Spleen (tissue), 11 donors: ENCODE measurements around the gene ALPP. TPM values are rescaled to one million over a fixed set of nuclear protein-coding genes. Genes with fewer than 3 reads are reported as not detected.
"Not testable (repeated sequence)": the region's sequence is repeated elsewhere in the genome, so short reads cannot be mapped to it uniquely, and the experiment has no call there.

Experiments
- DNase-seq: peaks from one replicate; pipeline ENCODE4 v3.0.0-alpha.2; 2020
- H3K27ac ChIP-seq, 8 donors: fragments of 200-600 bp; sonication (generic) in 7 of 8; 1 replicate in 4 of 8; 2 replicates in 4 of 8; pipeline versions ENCODE4 v1.5.0 to v1.8.0; 2016 to 2021; ENCODE audit warnings: inconsistent platforms in 4 of 8, mild to moderate bottlenecking in 4 of 8, moderate library complexity in 1 of 8
- H3K27me3 ChIP-seq, 7 donors: fragments of 200-600 bp; sonication (generic) in 6 of 7; replicated peaks in 1 of 7; 1 replicate in 4 of 7; 2 replicates in 3 of 7; pipeline versions ENCODE4 v1.5.0 to v1.8.0; 2016 to 2021; ENCODE audit warnings: inconsistent platforms in 3 of 7, mild to moderate bottlenecking in 1 of 7
- H3K36me3 ChIP-seq, 6 donors: fragments of 200-600 bp; sonication (generic) in 5 of 6; 1 replicate in 4 of 6; 2 replicates in 2 of 6; pipeline versions ENCODE4 v1.5.0 to v1.8.0; 2016 to 2021; ENCODE audit warnings: inconsistent platforms in 2 of 6
- H3K4me1 ChIP-seq, 6 donors: fragments of 200-600 bp; sonication (generic) in 5 of 6; 1 replicate in 3 of 6; 2 replicates in 3 of 6; pipeline versions ENCODE4 v1.5.0 to v1.8.0; 2016 to 2021; ENCODE audit warnings: inconsistent platforms in 3 of 6
- H3K4me3 ChIP-seq, 8 donors: fragments of 200-600 bp; sonication (generic) in 7 of 8; 1 replicate in 4 of 8; 2 replicates in 4 of 8; pipeline versions ENCODE4 v1.5.0 to v1.8.0; 2016 to 2021; ENCODE audit warnings: inconsistent platforms in 4 of 8, mild to moderate bottlenecking in 4 of 8, moderate library complexity in 2 of 8
- H3K9me3 ChIP-seq, 8 donors: fragments of 200-600 bp; sonication (generic) in 7 of 8; 1 replicate in 4 of 8; 2 replicates in 4 of 8; pipeline versions ENCODE4 v1.5.0 to v1.8.0; 2016 to 2021; ENCODE audit warnings: inconsistent platforms in 4 of 8
- POLR2A ChIP-seq, 3 donors: fragments of 450-650 bp; IDR thresholded peaks; one replicate each; pipeline ENCODE4 v1.5.1; 2017; ENCODE audit warnings: antibody characterized with exemption in 3 of 3, mild to moderate bottlenecking in 1 of 3
- POLR2AphosphoS5 ChIP-seq, 3 donors: sonication (generic); formaldehyde crosslinking; IDR thresholded peaks; one replicate each; pipeline ENCODE4 v1.5.1; 2017; ENCODE audit warnings: antibody characterized with exemption in 3 of 3
- WGBS, 5 donors: extraction: QIAGEN DNeasy Blood & Tissue Kit in 3 of 5; methylation state at CpG; one replicate each; pipeline versions ENCODE4 v1.1.5 to v1.1.7; 2013 to 2018; 5-methylcytosine and 5-hydroxymethylcytosine counted together
- intact Hi-C: fragments of 100-400 bp; cut with DNase I; formaldehyde crosslinking; loops from one replicate; pipeline ENCODE4 v1.15.0; 2023; ENCODE audit warnings: low total_unique reads
- polyA plus RNA-seq, 3 donors: library from polyadenylated mRNA; stranded (reverse); fragments of 200-250 nt; gene quantifications; one replicate each; pipeline ENCODE4 v1.2.1, GENCODE V29; 2013
- total RNA-seq, 7 donors: library from RNA; depleted of rRNA in 3 of 7; stranded (reverse); fragments of >200 nt in 3 of 7; fragmentation: NEBNext Ultra II Directional in 4 of 7; extraction: Animal tissue kit (Norgen Biotek cat#: 25700) in 4 of 7; gene quantifications; one replicate each; pipeline versions ENCODE4 v1.1.0 to v1.2.1, GENCODE V29; 2016 to 2021
- TF ChIP-seq, protein P1 (sequence below), 11 experiments: fragments of 200-600 bp in 7 of 11; fragments of 450-650 bp in 4 of 11; sonication (generic) in 4 of 11; IDR thresholded peaks in 8 of 11; conservative IDR thresholded peaks in 3 of 11; 1 replicate in 7 of 11; 2 replicates in 4 of 11; pipeline versions ENCODE4 v1.4.0 to v1.8.0; 2016 to 2021; ENCODE audit warnings: antibody characterized with exemption in 11 of 11, inconsistent platforms in 4 of 11, mild to moderate bottlenecking in 1 of 11
- donor health status: healthy with polysubstance abuse.
- donor health status: DM: no; HTN: no; CAD: no; lungs with moderate emphysema.
- donor health status: DM: no; HTN: no; CAD: no.
- donor health status: Bipolar disorder and iron deficiency.
- donor health status: healthy.
- donor health status: DM: no; HTN: no; CAD: no.
- donor health status: DM: yes; HTN: yes; CAD: no.

ALPP gene
- total and polyA plus RNA-seq, 10 donors = not detected

DNA sequence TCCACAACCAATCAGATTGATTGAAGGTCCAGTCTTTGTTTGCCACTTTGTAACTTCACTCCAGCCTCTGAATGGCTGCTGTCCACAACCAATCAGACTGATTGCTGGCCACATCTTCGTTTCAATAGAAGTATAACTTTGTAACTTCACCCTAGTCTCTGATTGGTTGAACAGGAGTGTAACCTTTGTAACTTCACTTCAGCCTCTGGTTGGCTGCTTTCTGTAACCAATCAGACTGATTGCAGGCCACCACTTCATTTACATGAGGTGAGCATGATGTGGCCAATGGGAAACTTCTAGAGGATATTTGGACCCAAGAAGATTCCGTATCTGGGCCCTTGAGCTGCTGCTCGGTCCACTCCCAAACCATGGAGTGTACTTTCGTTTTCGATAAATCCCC, 16.9 kb upstream of the ALPP start:
- intact Hi-C loops = no loop called here
- Histone ChIP-seq H3K27ac (no peak overlapping the region), H3K4me1 (peaks cover 4 to 18% (median 7%) of the 10 kb centered on the region in 6 donors), H3K27me3 (no peaks in the 10 kb centered on the region), H3K9me3 (peaks cover 0 to 12% (median 6%) of the 10 kb centered on the region in 8 donors), H3K4me3 (no peak overlapping the region), H3K36me3 (no peaks in the 10 kb centered on the region)
- TF ChIP-seq, protein P1, sequence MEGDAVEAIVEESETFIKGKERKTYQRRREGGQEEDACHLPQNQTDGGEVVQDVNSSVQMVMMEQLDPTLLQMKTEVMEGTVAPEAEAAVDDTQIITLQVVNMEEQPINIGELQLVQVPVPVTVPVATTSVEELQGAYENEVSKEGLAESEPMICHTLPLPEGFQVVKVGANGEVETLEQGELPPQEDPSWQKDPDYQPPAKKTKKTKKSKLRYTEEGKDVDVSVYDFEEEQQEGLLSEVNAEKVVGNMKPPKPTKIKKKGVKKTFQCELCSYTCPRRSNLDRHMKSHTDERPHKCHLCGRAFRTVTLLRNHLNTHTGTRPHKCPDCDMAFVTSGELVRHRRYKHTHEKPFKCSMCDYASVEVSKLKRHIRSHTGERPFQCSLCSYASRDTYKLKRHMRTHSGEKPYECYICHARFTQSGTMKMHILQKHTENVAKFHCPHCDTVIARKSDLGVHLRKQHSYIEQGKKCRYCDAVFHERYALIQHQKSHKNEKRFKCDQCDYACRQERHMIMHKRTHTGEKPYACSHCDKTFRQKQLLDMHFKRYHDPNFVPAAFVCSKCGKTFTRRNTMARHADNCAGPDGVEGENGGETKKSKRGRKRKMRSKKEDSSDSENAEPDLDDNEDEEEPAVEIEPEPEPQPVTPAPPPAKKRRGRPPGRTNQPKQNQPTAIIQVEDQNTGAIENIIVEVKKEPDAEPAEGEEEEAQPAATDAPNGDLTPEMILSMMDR (IDR thresholded peaks at IDR 0.05 in 8 of 11, conservative IDR thresholded peaks at IDR 0.05 in 3 of 11) = no peak
- no peak for TF ChIP-seq POLR2AphosphoS5 (IDR thresholded peaks at IDR 0.05)
- TF ChIP-seq POLR2A (IDR thresholded peaks at IDR 0.05) = no peak
- 88 to 96% (median 93%) methylated on average over 5 of the region's 5 CpGs for WGBS, 5 donors
- peak; percentile 3 for DNase-seq

DNA sequence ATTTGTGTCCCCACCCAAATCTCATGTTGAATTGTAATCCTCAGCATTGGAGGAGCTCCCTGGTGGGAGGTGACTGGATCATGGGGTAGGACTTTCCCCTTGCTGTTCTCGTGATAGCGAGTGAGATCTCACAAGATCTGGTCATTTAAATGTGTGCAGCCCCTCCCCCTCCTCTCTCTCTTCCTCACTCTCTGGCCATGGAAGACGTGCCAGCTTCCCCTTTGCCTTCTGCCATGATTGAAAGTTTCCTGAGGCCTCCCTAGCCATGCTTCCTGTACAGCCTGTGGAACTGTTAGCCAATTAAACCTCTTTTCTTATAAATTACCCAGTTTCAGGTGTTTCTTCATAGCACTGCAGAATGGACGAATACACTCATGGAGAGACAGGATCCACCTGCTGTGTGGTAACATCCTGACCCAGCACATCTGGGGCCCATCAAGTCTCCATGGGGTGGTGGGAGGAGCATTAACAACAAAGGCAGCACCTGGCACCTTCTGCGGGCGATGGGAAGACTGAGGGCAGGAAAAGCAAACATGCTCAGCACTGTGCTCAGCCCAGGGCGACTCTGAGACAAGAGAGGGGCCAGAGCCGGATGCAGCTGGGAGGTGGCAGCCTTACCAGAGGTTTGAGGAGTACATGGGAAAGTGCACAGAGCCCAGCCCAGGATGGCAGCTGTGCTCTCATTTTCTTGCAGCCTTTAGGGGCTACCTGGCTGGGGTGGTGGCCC, 16.2 kb upstream of the ALPP start:
- intact Hi-C loops = no loop called here
- H3K36me3 ChIP-seq = no peaks in the 10 kb centered on the region
- peaks cover 4 to 18% (median 7%) of the 10 kb centered on the region in 6 donors for H3K4me1 ChIP-seq
- WGBS, 5 donors = 61 to 80% (median 70%) methylated on average over 8 of the region's 8 CpGs
- H3K4me3 ChIP-seq = no peak overlapping the region
- H3K27me3 ChIP-seq = peaks cover 0 to 2% (median 0%) of the 10 kb centered on the region in 7 donors
- H3K27ac ChIP-seq = no peak overlapping the region
- DNase-seq = peak; percentile 49
- peaks cover 0 to 12% (median 6%) of the 10 kb centered on the region in 8 donors for H3K9me3 ChIP-seq
- TF ChIP-seq POLR2AphosphoS5 (IDR thresholded peaks at IDR 0.05) = no peak
- no peak for TF ChIP-seq POLR2A (IDR thresholded peaks at IDR 0.05)
- TF ChIP-seq, protein P1 (IDR thresholded peaks at IDR 0.05 in 8 of 11, conservative IDR thresholded peaks at IDR 0.05 in 3 of 11) = no peak

DNA sequence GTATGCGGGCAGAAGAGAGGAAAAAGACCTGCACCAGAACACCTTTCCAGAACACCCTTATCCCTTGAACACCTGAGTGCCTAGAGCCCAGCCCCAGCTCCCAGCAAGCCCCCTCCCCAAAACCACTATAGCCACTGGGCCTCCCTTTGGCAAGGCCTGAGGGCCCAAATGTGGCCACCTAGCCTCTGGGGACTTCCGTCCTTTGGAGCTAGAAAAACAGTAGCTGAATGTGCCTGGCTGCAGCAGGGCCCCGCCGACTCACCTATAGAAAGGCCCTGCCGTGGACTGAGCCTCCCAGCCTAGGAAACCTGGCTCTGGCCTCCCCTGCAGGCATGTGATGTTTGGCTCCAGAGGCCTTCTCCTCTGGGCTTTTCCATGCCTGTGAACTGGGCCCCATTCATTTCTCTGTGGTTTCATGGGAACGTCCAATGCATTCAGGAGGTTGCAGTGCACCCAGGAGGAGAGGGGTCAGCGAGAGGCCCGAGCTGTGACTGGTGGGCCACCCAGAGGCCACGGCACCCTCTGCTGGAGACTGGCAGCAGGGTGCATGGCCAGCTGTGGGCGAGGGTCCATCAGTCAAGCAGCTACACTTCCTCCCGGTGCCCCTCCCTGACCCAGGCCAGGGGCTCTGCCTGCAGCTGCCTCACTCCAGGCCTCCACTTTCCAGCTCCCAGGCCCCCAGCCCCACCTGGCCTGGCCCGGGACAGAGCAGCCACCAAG, 15.3 kb upstream of the ALPP start:
- H3K27me3 ChIP-seq, H3K36me3 ChIP-seq, intact Hi-C loops: not testable (repeated sequence)
- peak overlapping the region in 5 of 8 donors; percentile 21 to 60 (median 34) for H3K4me3 ChIP-seq
- peak overlapping the region in 3 of 8 donors; percentile 20 to 32 (median 25) for H3K27ac ChIP-seq
- DNase-seq = peak; percentile 50
- peaks cover 0 to 12% (median 6%) of the 10 kb centered on the region in 8 donors for H3K9me3 ChIP-seq
- 64 to 78% (median 71%) methylated on average over 8 to 12 of the region's 12 CpGs for WGBS, 5 donors
- peaks cover 4 to 18% (median 7%) of the 10 kb centered on the region in 6 donors for H3K4me1 ChIP-seq

DNA sequence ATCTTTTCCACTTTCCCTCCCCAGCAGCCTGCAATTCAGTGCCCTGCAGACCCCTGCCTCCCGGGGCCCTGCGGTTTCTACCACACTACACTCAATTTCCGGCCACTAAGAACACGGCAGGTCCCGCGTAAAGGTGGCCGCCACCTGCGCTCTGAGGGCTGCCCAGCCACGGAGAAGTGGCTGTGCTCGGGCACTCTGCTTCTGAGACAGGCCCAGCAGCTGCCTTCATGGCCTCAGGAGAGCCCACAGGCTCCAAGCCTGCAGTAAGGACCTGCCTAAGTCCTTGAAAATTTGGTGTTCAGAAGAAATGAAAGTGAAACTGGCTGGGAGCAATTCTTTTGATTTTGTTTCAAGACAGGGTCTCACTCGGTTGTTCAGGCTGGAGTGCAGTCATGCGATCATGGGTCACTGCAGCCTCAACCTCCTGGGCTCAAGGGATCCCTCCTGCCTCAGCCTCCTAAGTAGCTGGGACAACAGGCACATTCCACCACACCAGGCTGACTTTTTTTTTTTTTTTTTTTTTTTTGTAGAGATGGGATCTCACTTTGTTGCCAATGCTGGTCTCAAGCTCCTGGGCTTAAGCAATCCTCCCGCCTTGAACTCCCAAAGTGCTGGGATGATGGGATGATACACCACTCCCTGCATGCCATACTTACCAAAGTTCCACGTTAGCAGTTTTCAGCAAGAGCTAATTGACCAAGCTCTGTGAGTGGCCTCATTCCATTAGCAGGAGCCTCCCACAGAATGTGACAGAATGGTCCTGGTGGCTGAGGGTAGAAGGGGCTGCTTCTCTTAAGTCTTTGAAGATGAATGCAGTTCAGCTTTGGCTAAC, 14.6 kb upstream of the ALPP start:
- WGBS, 5 donors = 26 to 36% (median 35%) methylated on average over 13 to 14 of the region's 14 CpGs
- Histone ChIP-seq H3K27ac (peak overlapping the region in 3 of 8 donors; percentile 20 to 32 (median 25)), H3K4me1 (peaks cover 4 to 18% (median 7%) of the 10 kb centered on the region in 6 donors), H3K36me3 (no peaks in the 10 kb centered on the region), H3K27me3 (peaks cover 0 to 7% (median 0%) of the 10 kb centered on the region in 7 donors), H3K4me3 (peak overlapping the region in 6 of 8 donors; percentile 20 to 60 (median 28)), H3K9me3 (peaks cover 0 to 12% (median 6%) of the 10 kb centered on the region in 8 donors)
- peak; percentile 74 for DNase-seq
- intact Hi-C loops = no loop called here
- no peak for TF ChIP-seq POLR2AphosphoS5 (IDR thresholded peaks at IDR 0.05)
- no peak for TF ChIP-seq POLR2A (IDR thresholded peaks at IDR 0.05)
- TF ChIP-seq, protein P1 (IDR thresholded peaks at IDR 0.05 in 8 of 11, conservative IDR thresholded peaks at IDR 0.05 in 3 of 11) = no peak
